GM18511 (cell line): Measurements from ENCODE around the gene PTPRM.

Source experiments
- ATAC-seq: cut with Tn5 transposase; IDR thresholded peaks from one replicate; pipeline ENCODE4 v1.9.1; 2021; ENCODE audit warnings: mild to moderate bottlenecking, moderate library complexity; ENCODE audit not compliant: unreplicated experiment

PTPRM gene

DNA sequence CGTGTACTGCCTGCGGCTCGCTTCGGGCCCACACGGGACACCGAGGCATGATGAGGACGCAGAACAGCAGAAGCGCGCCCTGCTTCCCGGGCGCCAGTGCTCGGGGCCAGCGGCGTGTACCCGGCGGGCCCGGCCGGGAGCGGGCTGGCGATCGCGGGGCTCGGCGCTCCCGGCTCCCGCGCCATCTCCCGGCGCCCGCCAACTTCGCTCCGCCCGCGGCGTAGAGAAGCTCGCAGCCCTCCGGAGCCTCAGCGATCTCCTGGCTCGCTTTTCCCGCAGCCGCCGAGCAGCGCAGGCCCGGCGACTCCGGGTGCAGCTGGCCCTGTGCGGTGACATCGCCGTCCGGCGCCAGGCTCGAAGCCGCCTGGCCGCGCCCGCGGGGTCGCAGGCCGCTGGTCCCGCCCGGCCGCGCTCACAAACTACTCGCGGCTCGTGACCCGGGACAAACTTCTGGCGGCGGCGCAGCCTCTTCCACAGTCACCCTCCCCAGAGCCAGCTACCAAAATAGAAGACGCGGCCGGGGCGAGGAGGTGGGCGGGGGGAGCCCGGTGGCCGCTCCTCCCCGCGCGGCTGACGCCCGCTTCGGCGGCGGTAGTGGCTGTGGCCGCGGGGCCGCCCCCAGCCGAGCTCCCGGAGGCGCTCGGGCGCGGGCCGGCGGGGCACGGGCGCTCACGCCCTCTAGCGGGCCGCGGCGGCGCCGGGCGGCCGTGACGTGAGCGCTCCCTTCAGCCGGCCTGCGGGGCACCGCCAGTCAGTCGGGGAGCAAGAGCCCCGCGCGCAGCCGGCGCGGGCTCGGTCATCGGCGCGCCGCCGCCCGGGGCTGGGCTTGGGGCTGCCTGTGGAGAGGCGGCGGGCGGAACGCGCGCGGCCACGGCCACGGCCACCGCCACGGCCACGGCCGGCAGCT is at the start of gene PTPRM:
Gene PTPRM (plus strand): TSS at position 750 of the 907 bp plus-strand sequence. CDS start 503 bp downstream, outside the sequence.
- ATAC-seq, result peak; percentile 89

- no peak for ATAC-seq
These were observed 49.3 kb upstream of the PTPRM start for GRCh38 chr18:7517852-7518251.

GRCh38 chr18:7520200-7520785 is 46.8 kb upstream of the PTPRM start:
- no peak for ATAC-seq

DNA sequence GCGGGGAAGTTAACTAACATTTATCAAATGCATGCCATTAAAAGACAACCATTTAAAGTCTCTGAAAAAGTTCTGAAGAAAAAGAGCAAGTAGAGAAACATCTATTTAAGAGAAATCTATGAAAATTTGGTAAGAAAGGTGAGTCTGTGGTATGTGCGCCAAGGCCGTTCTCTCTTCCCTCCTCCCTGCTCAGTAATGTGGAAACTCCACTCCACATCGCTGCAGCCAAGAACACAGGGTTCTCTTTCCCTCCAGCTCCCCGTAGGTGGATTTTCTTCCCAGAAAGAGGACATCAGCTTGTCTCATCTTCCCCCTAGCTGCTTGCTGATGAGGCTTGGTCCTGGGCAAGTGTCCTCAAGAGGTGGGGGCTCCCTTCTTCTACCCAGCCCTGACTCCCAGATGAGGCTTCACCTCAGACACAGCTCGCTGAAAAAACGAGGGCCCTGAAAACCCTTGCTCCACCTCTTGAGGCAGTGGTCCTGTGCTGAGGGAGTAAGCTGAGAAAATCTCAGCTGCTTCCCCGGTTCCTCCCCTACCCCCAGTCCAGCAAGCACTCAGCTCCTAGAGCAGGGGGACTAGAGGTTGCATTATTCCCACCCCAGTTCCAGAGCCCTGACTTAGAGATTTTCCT is 45.8 kb upstream of the PTPRM start:
- no peak for ATAC-seq

DNA sequence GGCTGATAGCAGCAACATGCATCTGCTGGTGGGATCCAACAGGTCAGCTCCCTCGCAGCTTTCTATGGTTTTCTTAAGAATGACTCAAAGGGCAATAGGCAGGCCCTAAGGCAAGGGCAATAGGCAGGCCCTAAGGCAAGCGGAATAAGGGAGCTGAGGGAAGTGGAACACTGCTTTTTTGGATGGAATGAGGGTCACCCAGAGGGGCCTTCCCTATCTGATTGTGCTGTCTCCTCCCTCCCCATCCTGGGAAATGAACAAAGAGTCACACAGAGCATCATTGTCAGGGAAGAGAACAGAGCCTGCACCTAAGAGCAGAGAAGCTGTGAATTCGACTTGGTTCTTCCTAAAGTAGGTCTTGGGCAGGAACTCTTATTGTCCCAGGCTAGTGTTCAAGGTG is 43.3 kb upstream of the PTPRM start:
- no peak for ATAC-seq

GRCh38 chr18:7524786-7525185 is 42.3 kb upstream of the PTPRM start:
- ATAC-seq, result no peak

DNA sequence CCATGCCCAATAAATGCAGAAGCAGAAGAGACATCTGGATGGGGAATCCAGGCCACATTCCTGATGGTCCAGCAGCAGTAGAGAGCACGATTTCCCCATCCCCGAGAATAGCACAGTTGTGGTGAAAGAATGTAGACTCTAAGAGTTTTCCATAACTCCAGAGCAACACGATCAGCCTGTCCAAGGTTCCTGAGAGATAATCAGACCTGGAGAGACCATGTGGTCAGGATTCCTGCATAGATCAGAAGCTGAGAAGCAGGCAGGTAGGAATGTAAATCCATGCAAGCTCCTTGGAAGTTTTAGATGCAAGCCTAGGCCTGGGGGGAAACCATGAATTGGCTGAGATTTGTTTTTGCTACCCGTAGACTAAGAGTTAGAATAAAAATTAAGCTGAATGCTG is 34.2 kb upstream of the PTPRM start:
- ATAC-seq, result no peak

- ATAC-seq, result no peak
These were observed 31.5 kb upstream of the PTPRM start for GRCh38 chr18:7535436-7536205.

DNA sequence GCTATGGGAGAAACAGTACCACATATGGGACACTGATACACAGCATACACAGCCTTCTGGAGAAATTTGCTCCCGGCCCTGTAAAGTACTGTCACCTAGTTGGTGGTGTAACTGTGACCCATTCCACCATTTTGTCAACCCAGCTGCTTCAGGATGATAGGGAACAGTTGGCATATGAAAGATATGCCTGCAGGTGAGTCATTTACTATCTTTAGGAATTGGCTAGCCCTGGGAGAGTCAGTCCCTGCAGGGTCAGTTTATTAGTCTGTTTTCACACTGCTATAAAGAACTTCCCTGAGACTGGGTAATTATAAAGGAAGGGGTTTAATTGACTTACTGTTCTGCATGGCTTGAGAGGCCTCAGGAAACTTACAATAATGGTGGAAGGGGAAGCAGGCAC is 30.0 kb upstream of the PTPRM start:
- ATAC-seq, result no peak

GRCh38 chr18:7541835-7542234 is 25.3 kb upstream of the PTPRM start:
- ATAC-seq, result no peak

- ATAC-seq, result no peak
These were observed 22.4 kb upstream of the PTPRM start for GRCh38 chr18:7544686-7545085.

DNA sequence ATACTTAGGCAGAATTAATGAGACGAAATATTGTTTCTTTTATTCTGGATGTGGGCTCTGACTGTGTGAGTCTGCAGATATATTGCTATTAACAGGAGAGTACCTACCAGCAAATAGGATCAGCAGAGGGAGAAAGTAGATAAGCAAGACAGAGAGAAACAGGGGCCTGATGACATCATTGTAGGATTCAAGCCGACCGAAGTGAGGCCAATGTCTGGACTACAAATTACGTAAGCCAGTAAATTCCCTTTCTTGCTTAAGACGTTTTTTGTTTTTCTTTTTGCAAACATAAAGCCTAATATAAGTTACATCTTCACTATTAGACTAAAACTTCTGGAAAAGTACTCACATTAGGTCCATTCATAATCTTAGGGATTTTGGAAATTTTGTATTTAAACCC is 21.4 kb upstream of the PTPRM start:
- ATAC-seq, result no peak

DNA sequence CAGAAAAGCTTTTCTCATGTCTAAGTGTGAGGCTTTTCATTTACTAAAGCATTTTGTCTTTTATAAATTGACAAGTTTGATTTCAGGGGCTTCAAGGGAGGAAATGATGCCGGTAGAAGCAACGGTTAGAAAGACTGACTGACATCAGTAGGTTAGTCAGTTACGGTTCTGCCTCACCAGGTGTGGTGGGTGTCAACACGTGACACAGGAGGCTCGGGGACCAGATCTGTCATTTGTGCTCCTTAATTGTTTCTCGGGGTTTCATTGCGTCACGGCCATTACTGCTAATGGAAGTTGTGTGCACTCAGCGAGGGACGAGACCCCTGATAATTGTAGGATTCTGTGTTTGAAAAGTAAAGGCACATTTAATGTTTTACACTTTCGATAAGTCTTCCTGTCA is 18.9 kb upstream of the PTPRM start:
- no peak for ATAC-seq

- ATAC-seq, result no peak
These were observed 18.4 kb upstream of the PTPRM start for GRCh38 chr18:7548721-7549120.

DNA sequence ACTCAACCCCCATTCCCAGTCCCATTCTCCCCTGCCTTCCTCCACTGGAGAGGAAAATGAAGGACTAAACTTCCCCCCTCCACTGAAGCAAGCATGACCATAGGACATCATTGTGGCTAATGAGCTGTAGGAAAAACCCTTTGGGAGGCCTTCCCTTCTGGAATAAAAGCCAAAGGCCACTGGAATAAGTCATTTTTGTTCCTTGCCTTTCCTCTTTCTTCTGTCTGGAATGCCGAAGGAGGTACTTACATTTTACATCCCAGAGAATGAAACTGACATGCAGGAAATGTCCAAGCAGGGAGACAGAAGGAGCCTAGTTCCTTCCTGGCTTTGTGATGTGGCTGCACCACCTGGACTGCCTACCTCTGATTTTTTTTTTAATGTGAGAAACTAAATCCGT is 9.1 kb upstream of the PTPRM start:
- no peak for ATAC-seq

GRCh38 chr18:7558769-7559168 is 8.3 kb upstream of the PTPRM start:
- no peak for ATAC-seq

DNA sequence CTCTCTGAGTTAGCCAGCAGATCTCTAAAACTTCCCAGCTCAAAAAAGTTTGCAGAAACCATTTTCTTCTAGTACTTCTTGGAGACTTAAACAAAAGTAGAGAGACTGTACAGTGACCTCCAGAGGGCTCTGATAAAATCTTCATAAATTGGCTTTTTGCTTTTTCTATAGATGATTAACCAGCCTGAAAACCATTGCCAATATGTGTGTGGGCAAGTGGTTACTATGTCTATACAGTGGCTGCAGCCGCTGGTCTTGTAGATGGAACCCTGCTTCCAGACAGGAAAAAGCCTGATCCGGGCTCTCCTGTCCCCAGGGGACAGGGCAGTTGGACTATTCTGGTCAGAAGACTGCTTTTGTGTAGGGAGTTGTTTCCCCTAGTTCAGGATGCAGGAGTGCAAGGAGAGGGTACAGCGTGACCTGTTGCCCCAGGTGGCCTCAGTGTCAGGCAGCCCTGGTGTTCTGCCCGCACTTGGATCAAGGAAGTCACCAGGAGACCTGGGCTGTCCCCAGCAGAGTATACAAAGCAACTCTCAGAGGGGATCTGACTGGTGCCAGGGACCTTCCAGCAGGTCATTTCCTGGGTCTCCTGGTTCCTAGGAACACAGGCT is 7.3 kb upstream of the PTPRM start:
- ATAC-seq, result no peak

DNA sequence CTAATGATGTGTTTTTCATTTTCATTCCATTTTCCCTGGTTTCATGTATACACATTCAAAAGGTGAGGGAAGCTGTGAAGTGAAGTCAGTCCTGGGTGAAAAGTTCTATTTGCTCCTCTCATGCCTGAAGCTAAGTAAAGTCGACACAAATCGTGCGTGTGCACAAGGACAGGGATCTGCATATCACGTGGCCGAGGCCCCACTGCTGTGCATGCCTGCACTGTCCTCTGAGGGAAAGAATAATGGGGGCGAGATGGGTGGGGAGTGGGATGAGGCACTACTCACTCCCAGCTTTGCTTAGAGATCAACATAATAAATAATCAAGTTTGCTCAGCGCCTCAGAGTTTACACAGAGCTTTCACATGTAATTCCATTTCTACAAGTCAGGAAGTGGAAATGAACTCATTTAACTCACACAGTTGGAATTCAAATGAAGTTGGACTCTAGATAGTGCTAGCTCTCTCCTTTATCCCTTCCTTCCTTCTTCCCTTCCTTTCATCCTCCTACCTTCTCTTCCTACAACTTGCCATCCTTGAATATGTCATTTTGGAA is 5.1 kb upstream of the PTPRM start:
- ATAC-seq, result no peak

DNA sequence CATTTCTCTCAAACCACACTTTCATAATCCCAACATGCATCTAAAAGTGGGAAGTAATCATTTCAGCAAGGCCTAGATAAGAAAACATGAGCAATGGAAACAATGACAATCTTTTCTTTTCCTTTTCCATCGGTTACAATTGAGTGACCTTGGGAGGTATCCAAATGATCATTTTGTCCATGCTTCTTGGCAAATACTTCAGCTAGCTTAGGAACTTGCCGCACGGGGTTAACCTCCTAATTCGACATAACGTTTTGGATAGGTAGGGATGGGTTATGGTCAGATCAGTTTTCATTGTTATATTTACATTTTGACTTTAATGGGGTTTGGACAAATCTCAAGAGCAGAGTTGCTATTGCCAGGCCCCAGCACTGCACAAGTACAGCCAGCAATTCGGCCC is 4.6 kb upstream of the PTPRM start:
- ATAC-seq, result no peak

GRCh38 chr18:7565677-7566076 is 1.4 kb upstream of the PTPRM start:
- ATAC-seq, result no peak

- peak; percentile 10 for ATAC-seq
These were observed 911 bp upstream of the PTPRM start for GRCh38 chr18:7566244-7566566.
